Measurements from ENCODE around the gene ATP5MC2.

Gene ATP5MC2

GRCh38 chr12:53659011-53659551, 16.8 kb downstream of the ATP5MC2 start:
- Histone ChIP-seq H3K79me2 (ENCODE audit: insufficient read depth, low read length) (no peaks in the 10 kb centered on the region), H3F3A (ENCODE audit: insufficient read depth, low read length) (no peaks in the 10 kb centered on the region), H3K27ac (ENCODE audit: low read depth, low read length, poor library complexity, severe bottlenecking) (no peak overlapping the region), H3K36me3 (ENCODE audit: insufficient read depth, low read length) (peaks cover 18% of the 10 kb centered on the region), H3K4me3 (ENCODE audit: low read depth, low read length, poor library complexity, severe bottlenecking) (no peak overlapping the region), H3K4me2 (ENCODE audit: low read length) (no peak overlapping the region), H4K20me1 (ENCODE audit: insufficient read depth, low read length) (no peaks in the 10 kb centered on the region), H3K9me3 (ENCODE audit: low read length) (no peaks in the 10 kb centered on the region), H3K9me2 (ENCODE audit: low read depth, low read length) (no peaks in the 10 kb centered on the region), H3K9ac (ENCODE audit: low read length) (no peak overlapping the region), H2AFZ (ENCODE audit: low read length) (no peak overlapping the region), H3K4me1 (ENCODE audit: insufficient read depth, low read length, severe bottlenecking) (no peaks in the 10 kb centered on the region), H3K27me3 (ENCODE audit: insufficient read depth, low read length) (no peaks in the 10 kb centered on the region)
- TF ChIP-seq, protein P1, sequence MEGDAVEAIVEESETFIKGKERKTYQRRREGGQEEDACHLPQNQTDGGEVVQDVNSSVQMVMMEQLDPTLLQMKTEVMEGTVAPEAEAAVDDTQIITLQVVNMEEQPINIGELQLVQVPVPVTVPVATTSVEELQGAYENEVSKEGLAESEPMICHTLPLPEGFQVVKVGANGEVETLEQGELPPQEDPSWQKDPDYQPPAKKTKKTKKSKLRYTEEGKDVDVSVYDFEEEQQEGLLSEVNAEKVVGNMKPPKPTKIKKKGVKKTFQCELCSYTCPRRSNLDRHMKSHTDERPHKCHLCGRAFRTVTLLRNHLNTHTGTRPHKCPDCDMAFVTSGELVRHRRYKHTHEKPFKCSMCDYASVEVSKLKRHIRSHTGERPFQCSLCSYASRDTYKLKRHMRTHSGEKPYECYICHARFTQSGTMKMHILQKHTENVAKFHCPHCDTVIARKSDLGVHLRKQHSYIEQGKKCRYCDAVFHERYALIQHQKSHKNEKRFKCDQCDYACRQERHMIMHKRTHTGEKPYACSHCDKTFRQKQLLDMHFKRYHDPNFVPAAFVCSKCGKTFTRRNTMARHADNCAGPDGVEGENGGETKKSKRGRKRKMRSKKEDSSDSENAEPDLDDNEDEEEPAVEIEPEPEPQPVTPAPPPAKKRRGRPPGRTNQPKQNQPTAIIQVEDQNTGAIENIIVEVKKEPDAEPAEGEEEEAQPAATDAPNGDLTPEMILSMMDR (IDR thresholded peaks at IDR 0.05; ENCODE audit: low read length), result no peak
- TF ChIP-seq EZH2 (IDR thresholded peaks at IDR 0.05; ENCODE audit: borderline replicate concordance, low read length), result no peak

DNA sequence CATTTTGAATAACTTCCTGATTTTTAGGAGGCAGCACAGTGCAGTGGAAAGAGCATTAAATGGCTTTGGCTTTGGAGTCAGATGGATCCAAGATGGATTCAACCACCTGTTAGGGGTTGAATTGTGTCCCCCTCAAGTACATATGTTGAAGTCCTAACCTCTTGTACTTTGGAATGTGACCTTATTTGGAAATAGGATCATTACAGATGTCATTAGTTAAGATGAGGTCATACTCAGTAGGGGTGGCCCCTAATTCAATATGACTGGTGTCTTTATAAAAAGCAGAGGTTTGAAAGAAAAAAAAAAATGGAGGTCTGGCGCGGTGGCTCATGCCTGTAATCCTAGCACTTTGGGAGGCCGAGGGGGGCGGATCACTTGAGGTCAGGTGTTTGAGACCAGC, 18.8 kb downstream of the ATP5MC2 start:
- Histone ChIP-seq H3K9me3 (ENCODE audit: low read length) (no peaks in the 10 kb centered on the region), H3F3A (ENCODE audit: insufficient read depth, low read length) (no peaks in the 10 kb centered on the region), H3K9ac (ENCODE audit: low read length) (no peak overlapping the region), H2AFZ (ENCODE audit: low read length) (no peak overlapping the region), H3K79me2 (ENCODE audit: insufficient read depth, low read length) (no peaks in the 10 kb centered on the region), H3K36me3 (ENCODE audit: insufficient read depth, low read length) (peaks cover 2% of the 10 kb centered on the region; the same call in 1 of the 2 replicates), H4K20me1 (ENCODE audit: insufficient read depth, low read length) (no peaks in the 10 kb centered on the region), H3K27ac (ENCODE audit: low read depth, low read length, poor library complexity, severe bottlenecking) (no peak overlapping the region), H3K27me3 (ENCODE audit: insufficient read depth, low read length) (no peaks in the 10 kb centered on the region), H3K4me2 (ENCODE audit: low read length) (no peak overlapping the region), H3K4me3 (ENCODE audit: low read depth, low read length, poor library complexity, severe bottlenecking) (no peak overlapping the region), H3K4me1 (ENCODE audit: insufficient read depth, low read length, severe bottlenecking) (no peaks in the 10 kb centered on the region), H3K9me2 (ENCODE audit: low read depth, low read length) (no peaks in the 10 kb centered on the region)
- TF ChIP-seq EZH2 (IDR thresholded peaks at IDR 0.05; ENCODE audit: borderline replicate concordance, low read length), result no peak
- TF ChIP-seq, protein P1 (IDR thresholded peaks at IDR 0.05; ENCODE audit: low read length), result no peak

DNA sequence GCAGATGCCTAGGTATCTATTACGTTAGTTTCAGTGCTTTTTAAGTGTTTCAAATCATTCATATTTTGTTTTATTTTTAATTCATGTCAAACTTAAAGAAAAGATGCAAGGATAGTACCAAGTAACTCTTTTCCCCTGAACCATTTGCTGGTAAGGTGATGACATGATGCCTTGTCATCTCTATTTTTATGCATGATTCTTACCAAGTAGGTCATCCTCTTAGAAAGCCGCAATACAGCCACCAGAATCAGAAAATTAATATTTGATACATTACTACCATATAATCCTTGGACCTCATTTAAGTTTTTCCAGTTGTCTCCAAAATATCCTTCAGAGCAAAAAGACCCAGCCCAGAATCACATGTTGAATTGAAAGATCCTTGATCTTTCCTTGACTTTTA, 22.3 kb downstream of the ATP5MC2 start:
- Histone ChIP-seq H3K36me3 (ENCODE audit: insufficient read depth, low read length) (no peaks in the 10 kb centered on the region), H3K9ac (ENCODE audit: low read length) (no peak overlapping the region), H3K9me3 (ENCODE audit: low read length) (no peaks in the 10 kb centered on the region), H3K9me2 (ENCODE audit: low read depth, low read length) (no peaks in the 10 kb centered on the region), H3K27ac (ENCODE audit: low read depth, low read length, poor library complexity, severe bottlenecking) (no peak overlapping the region), H3K4me1 (ENCODE audit: insufficient read depth, low read length, severe bottlenecking) (no peaks in the 10 kb centered on the region), H3K79me2 (ENCODE audit: insufficient read depth, low read length) (no peaks in the 10 kb centered on the region), H2AFZ (ENCODE audit: low read length) (no peak overlapping the region), H3F3A (ENCODE audit: insufficient read depth, low read length) (no peaks in the 10 kb centered on the region), H3K4me2 (ENCODE audit: low read length) (no peak overlapping the region), H4K20me1 (ENCODE audit: insufficient read depth, low read length) (no peaks in the 10 kb centered on the region), H3K27me3 (ENCODE audit: insufficient read depth, low read length) (no peaks in the 10 kb centered on the region), H3K4me3 (ENCODE audit: low read depth, low read length, poor library complexity, severe bottlenecking) (no peak overlapping the region)
- TF ChIP-seq, protein P1 (IDR thresholded peaks at IDR 0.05; ENCODE audit: low read length), result no peak
- TF ChIP-seq EZH2 (IDR thresholded peaks at IDR 0.05; ENCODE audit: borderline replicate concordance, low read length), result no peak
